ENCODE measurements around the gene RARA. TPM values are rescaled to one million over a fixed set of nuclear protein-coding genes. Genes with fewer than 3 reads are reported as not detected.

The RARA gene
- total RNA-seq, 2 experiments from 2014 or later = 66.6 to 66.7 TPM

Other genes starting within 250 kb of the RARA start
- 1 to 10 TPM; 8.6 to 9.1 TPM for gene THRA, start 246.2 kb upstream of the RARA start, total RNA-seq
- 1 to 10 TPM; 5.5 to 5.8 TPM for gene NR1D1, start 208.6 kb upstream of the RARA start, total RNA-seq
- gene MSL1, start 187.2 kb upstream of the RARA start, total RNA-seq = 10 to 100 TPM; 95.4 to 97.1 TPM
- 10 to 100 TPM; 84.8 to 89.2 TPM for gene CASC3, start 168.6 kb upstream of the RARA start, total RNA-seq
- gene RAPGEFL1, start 131.7 kb upstream of the RARA start, total RNA-seq = 1 to 10 TPM; 4.0 to 5.1 TPM
- gene WIPF2, start 89.9 kb upstream of the RARA start, total RNA-seq = 10 to 100 TPM; 23.7 to 26.7 TPM
- 10 to 100 TPM; 81.1 to 98.8 TPM for gene CDC6, start 21.3 kb upstream of the RARA start, total RNA-seq
- under 1 TPM in 1 of 2 experiments, not detected in 1; 0.22 TPM for gene GJD3, start 55.6 kb downstream of the RARA start, total RNA-seq
- gene TOP2A, start 108.7 kb downstream of the RARA start, total RNA-seq = 100 to 1,000 TPM; 504 to 522 TPM
- 10 to 100 TPM; 65.2 to 67.9 TPM for gene IGFBP4, start 134.3 kb downstream of the RARA start, total RNA-seq
- 1 to 10 TPM; 3.5 to 3.7 TPM for gene TNS4, start 192.4 kb downstream of the RARA start, total RNA-seq

Measured in activated CD4-positive, alpha-beta T cell treated with anti-CD3 and anti-CD28 coated beads, Interleukin-2, amount 10 ng/mL, durations not matched to agents 7 days and 5 days (primary cell).